Left renal cortex interstitium (tissue), 4 donors: ENCODE measurements around the gene ACADVL. TPM values are rescaled to one million over a fixed set of nuclear protein-coding genes. Genes with fewer than 3 reads are reported as not detected.

Experiments used
- DNase-seq, 4 donors: peaks; one replicate each; pipeline ENCODE4 v3.0.0-alpha.2; 2013; ENCODE audit warnings: low read depth in 4 of 4, low spot score in 2 of 4, missing footprints in 1 of 4
- polyA plus RNA-seq, 4 donors: library from polyadenylated mRNA; unstranded; fragments of 120-200 nt; gene quantifications; one replicate each; pipeline ENCODE4 v1.2.1, GENCODE V29; 2013; ENCODE audit not compliant: insufficient read length in 4 of 4

ACADVL gene
- polyA plus RNA-seq, 4 donors, result 409 to 581 (median 511) TPM

DNA sequence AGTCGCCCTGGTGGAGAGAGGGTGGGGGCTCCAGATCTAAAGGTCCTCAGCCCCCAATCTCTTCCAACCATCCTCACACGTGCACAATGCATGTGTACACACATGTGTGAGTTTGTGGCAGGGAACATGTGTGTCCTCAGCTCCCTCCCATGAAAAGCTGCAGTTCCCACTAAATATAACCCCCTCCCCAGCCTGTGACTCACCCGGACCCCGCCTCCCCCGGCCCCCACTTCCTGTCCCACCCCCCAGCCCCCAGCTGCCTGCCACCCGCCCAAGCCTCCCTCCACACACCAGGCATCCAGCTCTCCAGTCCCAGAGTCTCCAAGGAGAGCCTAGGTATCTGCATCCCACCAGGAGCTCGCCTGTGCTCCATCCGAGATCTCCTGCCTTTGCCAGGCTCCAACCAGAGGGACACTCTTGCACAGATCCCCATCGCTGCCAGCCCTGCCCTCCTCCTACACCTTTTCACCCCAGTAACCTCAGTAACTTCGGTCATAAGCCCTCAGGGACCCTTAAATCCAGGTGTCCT lies 4.0 kb upstream of the ACADVL start:
- no peak for DNase-seq

GRCh38 chr17:7216242-7217112 lies 3.3 kb upstream of the ACADVL start:
- no peak for DNase-seq

DNA sequence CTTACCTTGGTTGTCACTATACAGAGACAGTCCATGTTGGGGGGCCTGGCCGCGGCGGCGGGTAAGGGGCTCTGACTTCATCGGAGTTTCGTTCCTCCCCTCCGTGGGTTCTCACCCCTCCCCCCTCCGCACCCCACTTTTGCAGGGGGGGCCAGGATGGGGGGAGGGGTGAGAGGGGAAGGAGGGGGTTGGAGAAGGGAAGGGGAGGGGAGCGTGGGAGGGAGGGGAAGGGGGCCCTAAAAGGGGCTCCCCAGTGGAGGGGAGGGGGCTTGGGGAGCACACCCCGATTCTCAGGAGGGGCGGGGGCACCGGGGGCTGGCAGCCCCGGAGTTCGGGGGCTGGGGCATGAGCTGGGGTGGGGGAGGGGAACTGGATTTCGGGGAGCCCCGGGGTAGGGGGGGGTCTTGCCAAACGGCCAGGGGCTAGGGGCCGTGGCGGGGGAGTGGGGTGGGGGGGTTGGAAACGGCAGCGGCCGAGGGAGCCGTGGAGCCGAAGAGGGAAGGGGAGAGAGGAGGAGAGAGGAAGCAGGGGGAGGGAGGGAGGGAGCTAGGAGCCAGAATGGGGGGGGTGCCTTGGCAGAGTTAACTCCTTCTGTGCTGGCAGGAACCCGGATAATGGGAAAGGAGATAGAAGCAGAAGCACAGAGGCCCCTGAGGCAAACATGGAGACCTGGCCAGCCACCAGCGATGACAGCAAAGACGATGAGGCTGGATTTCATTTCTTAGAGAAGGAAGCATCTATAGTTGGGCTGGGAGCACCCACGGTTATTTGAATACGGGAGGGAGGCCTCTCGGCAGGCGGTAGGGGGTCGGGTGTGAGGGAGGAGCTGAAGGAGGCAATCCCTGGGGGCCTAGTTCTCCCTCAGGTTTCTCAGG lies 2.4 kb upstream of the ACADVL start:
- no peak for DNase-seq

DNA sequence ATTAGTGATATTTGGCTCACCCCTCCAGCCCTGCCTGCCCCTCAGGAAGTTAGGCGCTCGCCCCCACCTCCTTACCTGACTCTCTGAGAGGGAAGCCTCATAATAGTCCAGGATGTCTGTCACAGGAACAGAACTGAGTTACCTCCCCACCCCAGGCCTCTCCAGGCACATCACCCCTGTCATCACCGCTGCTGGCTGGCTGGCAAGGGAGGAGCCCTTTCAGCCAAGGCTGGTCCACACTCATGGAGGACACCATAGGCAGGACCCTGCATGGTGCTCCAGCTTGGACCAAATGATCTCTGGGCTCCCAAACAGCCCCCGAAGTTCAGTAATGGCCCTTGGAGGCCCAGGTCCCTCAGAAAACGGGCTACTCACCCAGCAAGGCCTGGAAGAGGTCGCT lies 1.6 kb upstream of the ACADVL start:
- no peak for DNase-seq

DNA sequence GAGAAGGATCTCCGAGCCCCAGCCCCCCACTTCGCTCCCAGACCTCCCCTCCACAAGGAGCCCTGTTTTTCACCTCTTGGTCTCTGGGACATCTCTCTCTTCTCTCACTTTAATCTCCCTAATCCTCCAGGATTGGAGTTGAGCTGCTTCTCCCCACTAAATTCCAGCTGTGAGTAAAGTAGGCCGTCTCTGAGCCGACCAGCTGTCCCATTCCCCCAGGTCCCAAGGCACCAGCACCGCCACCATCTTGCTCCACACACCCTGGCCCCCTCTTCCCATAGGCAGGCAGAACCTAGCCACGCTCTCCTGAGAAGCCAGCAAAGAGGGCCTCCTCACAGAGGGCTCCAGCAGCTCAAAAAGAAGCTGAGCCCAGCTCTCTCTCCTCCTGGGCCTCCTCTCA lies 980 bp upstream of the ACADVL start:
- no peak for DNase-seq

- DNase-seq, result no peak
Observed at GRCh38 chr17:7219229-7219811, 418 bp upstream of the ACADVL start.

DNA sequence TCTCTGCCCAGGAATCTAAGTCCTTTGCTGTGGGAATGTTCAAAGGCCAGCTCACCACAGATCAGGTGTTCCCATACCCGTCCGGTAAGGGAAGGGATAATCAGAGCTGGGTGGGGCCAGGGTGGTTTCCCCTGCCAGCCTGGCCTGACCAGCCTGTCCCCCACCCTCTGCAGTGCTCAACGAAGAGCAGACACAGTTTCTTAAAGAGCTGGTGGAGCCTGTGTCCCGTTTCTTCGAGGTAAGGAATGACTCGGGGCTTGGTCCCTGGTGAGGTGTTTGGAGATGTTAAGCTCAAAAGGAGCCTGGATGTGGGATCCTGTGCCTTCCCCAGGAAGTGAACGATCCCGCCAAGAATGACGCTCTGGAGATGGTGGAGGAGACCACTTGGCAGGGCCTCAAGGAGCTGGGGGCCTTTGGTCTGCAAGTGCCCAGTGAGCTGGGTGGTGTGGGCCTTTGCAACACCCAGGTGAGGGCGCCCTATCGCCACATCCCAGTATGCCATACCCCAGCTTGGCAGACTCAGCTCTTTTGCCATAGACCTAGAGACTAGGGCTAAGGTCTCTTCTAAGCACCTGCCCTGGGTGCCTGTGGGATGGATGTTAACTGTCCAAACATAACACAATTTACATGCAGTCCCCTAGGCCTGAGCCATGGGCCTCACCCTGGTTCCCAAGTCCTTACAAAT lies 997 bp downstream of the ACADVL start:
- no peak for DNase-seq

DNA sequence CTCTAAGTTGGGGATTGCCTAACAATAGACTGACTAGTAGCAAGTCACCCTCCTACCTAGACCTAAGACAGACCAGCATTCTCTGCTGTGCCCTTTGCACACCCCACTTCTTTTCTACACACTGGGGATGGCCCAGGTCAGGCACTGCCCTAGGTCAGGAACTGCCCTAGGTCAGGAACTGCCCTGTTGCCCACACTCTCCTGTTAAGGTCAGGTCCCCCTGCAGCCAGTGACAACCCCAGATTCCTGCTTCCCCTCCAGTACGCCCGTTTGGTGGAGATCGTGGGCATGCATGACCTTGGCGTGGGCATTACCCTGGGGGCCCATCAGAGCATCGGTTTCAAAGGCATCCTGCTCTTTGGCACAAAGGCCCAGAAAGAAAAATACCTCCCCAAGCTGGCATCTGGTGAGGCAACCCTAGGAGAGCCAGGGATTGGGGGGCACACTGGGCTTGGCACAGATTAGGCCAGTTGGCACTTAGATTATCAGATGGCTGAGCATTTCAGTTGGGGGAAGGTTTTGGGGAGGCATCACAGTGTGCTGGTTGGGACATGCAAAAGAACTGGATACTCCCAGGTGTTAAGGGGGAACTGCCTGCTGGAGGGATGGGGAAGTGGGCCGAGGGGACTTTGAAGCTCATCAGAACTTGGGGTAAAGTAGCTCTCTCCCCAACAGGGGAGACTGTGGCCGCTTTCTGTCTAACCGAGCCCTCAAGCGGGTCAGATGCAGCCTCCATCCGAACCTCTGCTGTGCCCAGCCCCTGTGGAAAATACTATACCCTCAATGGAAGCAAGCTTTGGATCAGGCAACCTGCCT lies 1.7 kb downstream of the ACADVL start:
- DNase-seq, result no peak

GRCh38 chr17:7222093-7222971 lies 2.6 kb downstream of the ACADVL start:
- no peak for DNase-seq

DNA sequence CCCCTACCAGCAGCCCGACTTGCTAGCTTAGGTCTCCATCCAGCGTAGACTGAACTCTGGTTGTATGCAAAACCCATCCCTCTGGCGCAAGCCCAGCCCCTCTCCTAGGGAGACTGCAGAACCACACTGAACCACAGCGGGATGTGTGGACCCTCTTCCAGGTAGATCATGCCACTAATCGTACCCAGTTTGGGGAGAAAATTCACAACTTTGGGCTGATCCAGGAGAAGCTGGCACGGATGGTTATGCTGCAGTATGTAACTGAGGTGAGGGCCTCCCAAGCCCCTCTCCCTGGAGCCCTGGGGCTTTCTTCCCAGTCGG lies 3.2 kb downstream of the ACADVL start:
- no peak for DNase-seq

DNA sequence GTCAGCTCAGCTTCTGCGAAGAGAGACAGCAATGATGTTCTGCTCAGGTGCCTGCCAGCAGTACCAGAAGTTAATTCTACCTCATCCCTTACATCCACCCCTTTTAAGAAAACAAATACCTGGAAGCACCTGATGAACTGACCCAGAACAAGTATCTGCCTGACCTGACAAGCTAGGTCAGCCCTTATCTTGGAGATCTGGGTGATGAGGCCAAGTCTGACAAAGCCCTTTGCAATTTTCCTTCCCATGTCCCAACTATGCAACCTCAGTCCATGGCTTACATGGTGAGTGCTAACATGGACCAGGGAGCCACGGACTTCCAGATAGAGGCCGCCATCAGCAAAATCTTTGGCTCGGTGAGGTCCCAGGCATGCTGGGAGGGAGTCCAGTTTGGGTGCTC lies 3.6 kb downstream of the ACADVL start:
- DNase-seq, result no peak

- no peak for DNase-seq
Observed at GRCh38 chr17:7224110-7224509, 4.4 kb downstream of the ACADVL start.

DNA sequence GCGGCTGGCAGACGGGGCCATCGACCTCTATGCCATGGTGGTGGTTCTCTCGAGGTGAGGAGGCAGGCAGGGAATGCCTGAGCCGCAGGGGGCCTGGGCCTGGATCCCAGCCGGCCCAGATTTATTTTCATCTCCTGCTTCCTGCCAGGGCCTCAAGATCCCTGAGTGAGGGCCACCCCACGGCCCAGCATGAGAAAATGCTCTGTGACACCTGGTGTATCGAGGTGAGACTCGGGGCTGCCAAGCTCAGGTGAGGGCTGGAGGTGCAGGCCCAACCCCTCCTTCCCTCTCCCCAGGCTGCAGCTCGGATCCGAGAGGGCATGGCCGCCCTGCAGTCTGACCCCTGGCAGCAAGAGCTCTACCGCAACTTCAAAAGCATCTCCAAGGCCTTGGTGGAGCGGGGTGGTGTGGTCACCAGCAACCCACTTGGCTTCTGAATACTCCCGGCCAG lies 4.9 kb downstream of the ACADVL start:
- no peak for DNase-seq

DNA sequence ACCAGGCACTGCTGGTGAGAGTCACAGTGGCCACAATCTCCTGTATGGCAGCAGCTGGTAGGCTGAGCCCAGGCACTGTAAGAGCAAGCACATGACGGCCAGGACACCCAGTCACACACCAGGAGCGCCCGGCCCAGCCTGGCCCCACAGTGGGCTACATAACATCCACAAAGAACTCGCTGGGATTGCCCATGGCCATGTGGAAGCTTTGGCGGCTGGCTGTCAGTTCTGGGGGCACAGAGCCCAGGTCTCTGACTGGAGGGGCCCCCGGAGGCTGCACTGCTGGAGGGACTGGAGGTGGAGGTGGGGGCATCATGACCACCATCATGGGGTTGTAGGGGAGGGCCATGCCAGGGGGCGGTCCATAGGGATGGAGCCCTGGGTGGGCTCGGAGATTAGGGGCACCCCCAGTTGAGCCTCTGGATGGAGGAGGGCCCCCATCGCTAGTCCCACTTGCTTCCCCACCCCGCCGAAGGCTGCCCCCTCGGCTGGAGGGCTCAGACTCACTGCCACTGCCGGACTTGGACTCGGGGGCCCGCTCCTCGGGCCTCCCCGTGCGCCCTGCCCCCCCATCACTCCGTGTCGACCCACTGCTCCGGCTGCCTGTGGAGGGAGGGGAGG lies 6.1 kb downstream of the ACADVL start:
- DNase-seq, result no peak

DNA sequence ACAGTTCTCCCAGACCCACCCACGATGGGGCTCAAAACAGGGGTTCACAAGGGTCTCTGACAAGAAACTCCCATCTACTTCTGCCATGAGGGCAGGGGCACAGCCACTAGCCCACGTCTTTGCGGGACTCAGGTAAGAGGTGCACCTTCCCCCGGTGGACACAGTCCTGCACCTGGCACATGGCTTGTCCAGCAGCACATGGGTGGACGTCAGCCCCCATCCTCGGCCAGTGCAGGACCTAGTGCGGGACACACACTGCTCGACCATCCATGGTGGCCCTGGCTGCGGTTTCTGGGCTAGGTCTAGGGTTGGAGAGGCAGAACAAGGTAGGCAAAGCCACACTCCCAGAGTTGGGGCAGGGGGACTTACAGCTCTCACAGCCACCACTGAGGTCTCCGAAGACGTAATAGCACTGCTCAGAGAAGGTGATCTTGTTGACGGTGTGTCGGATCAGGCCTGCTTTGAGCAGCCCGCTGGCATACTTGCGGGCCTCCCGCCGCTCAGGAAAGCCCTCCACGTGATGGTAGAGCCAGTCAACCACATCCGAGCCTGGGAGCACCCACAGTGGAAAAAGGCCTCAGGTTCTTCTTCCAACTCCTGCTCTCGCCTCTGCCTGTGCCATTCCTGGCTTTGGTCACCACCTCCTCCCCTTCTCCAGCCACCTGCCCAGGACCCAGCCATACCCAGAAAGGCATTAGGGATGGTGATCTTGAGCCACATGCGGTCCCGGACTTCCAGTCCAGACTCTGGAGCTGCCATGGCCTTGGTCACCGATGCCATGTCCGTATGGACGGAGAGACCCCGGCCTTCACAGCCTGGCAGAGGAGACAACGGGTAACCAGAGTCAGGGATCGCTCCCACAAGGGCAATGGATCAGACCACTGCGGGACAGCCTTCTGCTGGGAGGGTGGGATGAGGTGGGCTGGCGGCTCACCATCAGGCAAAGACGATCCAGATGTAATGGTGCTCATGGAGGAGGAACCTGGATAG lies 7.3 kb downstream of the ACADVL start:
- no peak for DNase-seq

- no peak for DNase-seq
Observed at GRCh38 chr17:7228920-7229319, 9.2 kb downstream of the ACADVL start.

GRCh38 chr17:7229504-7229903 lies 9.8 kb downstream of the ACADVL start:
- DNase-seq, result no peak
